Caco-2 (cell line): ENCODE data around the gene PECR. TPM values are rescaled to one million over a fixed set of nuclear protein-coding genes. Genes with fewer than 3 reads are reported as not detected.

Experiments
- BruUV-seq: library from RNA; stranded (reverse); fragments of 400-500 nt; replicated peaks from 2 replicates; lab custom pipeline; 2021; lab: Mats Ljungman, UMichigan
- CTCF ChIA-PET: fragments of 300-600 bp; sonication (Branson Sonifier 250); formaldehyde crosslinking; loops from one replicate; lab custom pipeline; 2022; ENCODE audit warnings: antibody characterized with exemption; lab: Charles Lee
- POLR2A ChIA-PET: fragments of 300-600 bp; sonication (Branson Sonifier 250); formaldehyde crosslinking; loops from one replicate; lab custom pipeline; 2022; ENCODE audit warnings: antibody characterized with exemption; lab: Charles Lee
- DNase-seq, 2 experiments: peaks; one replicate each; pipeline versions ENCODE4 v3.0.0 to v3.0.0-alpha.2; 2020 to 2022
- H3K27me3 ChIP-seq: replicated peaks from 2 replicates; pipeline ENCODE4 v1.6.0; 2011; ENCODE audit warnings: low read length; ENCODE audit not compliant: control insufficient read depth, insufficient read depth
- H3K36me3 ChIP-seq: 2 replicates; pipeline ENCODE4 v1.5.1; 2011; ENCODE audit warnings: low read length; ENCODE audit not compliant: control insufficient read depth, insufficient read depth
- H3K4me1 ChIP-seq: fragments of 250-450 bp; sonication (Bioruptor Pico); 2 replicates; pipeline ENCODE4 v1.5.1; 2020; ENCODE audit warnings: mild to moderate bottlenecking
- H3K4me3 ChIP-seq: 2 replicates; pipeline ENCODE4 v1.5.1; 2011; ENCODE audit warnings: low read depth, mild to moderate bottlenecking, control low read depth, low read length
- H3K9me3 ChIP-seq: fragments of 250-450 bp; sonication (Bioruptor Pico); 2 replicates; pipeline ENCODE4 v1.5.1; 2020; ENCODE audit warnings: mild to moderate bottlenecking, moderate library complexity
- H3K27ac Mint-ChIP-seq: one replicate; pipeline ENCODE4 v1.8.0; 2022; ENCODE audit warnings: mixed read lengths; ENCODE audit not compliant: unreplicated experiment
- H3K27me3 Mint-ChIP-seq: one replicate; pipeline ENCODE4 v1.8.0; 2022; ENCODE audit warnings: mixed read lengths; ENCODE audit not compliant: insufficient read depth, unreplicated experiment
- H3K36me3 Mint-ChIP-seq: one replicate; pipeline ENCODE4 v1.8.0; 2022; ENCODE audit warnings: mild to moderate bottlenecking, mixed read lengths; ENCODE audit not compliant: insufficient read depth, unreplicated experiment
- H3K4me1 Mint-ChIP-seq: one replicate; pipeline ENCODE4 v1.8.0; 2022; ENCODE audit warnings: low read depth, mixed read lengths; ENCODE audit not compliant: unreplicated experiment
- H3K4me3 Mint-ChIP-seq: one replicate; pipeline ENCODE4 v1.8.0; 2022; ENCODE audit warnings: mild to moderate bottlenecking, moderate library complexity, mixed read lengths; ENCODE audit not compliant: unreplicated experiment
- H3K9me3 Mint-ChIP-seq: one replicate; pipeline ENCODE4 v1.8.0; 2022; ENCODE audit warnings: mixed read lengths; ENCODE audit not compliant: unreplicated experiment
- CTCF ChIP-seq, 2 experiments: fragments of 200-600 bp in 1 of 2; IDR thresholded peaks; 1 replicate in 1 of 2; 2 replicates in 1 of 2; pipeline versions ENCODE4 v1.5.1 to v1.8.0; 2011 to 2022; ENCODE audit warnings: antibody characterized with exemption in 1 of 2, control low read depth in 1 of 2, inconsistent platforms in 1 of 2, low read depth in 1 of 2, low read length in 1 of 2, mild to moderate bottlenecking in 1 of 2, moderate library complexity in 1 of 2; ENCODE audit not compliant: insufficient read depth in 1 of 2, severe bottlenecking in 1 of 2, unreplicated experiment in 1 of 2
- intact Hi-C: fragments of 100-400 bp; cut with micrococcal nuclease; formaldehyde crosslinking; loops from one replicate; pipeline ENCODE4 v1.10.0; 2022; ENCODE audit not compliant: unreplicated experiment
- total RNA-seq: library from RNA; stranded (reverse); gene quantifications from 2 replicates; pipeline ENCODE4 v1.2.3, GENCODE V29; 2022

PECR gene
- total RNA-seq, 1 experiment from 2014 or later: 42.0 TPM

- no peaks in the 10 kb centered on the region for H3K36me3 ChIP-seq
- ChIA-PET CTCF (interaction anchor here (0.6 to 0.9 kb wide), 3 partner anchors 11 to 58 kb away, joined by 3 to 5 read pairs (median 4); no protein-coding TSS in a partner anchor), POLR2A (no interaction called here)
- Mint-ChIP-seq H3K27me3 (no peaks in the 10 kb centered on the region), H3K27ac (no peak overlapping the region), H3K4me3 (no peak overlapping the region), H3K9me3 (no peaks in the 10 kb centered on the region), H3K4me1 (peaks cover 6% of the 10 kb centered on the region), H3K36me3 (no peaks in the 10 kb centered on the region)
- no peaks in the 10 kb centered on the region for H3K9me3 ChIP-seq
- intact Hi-C loops: loop anchor here (1.0 kb wide), 1 partner anchor 15 kb away; no protein-coding TSS in a partner anchor
- DNase-seq: no peak
- no peaks in the 10 kb centered on the region for H3K27me3 ChIP-seq
- H3K4me1 ChIP-seq: peaks cover 12% of the 10 kb centered on the region
- no peak for TF ChIP-seq CTCF (IDR thresholded peaks at IDR 0.05; ENCODE audit: insufficient read depth in 1 of 2, low read depth in 1 of 2, low read length in 1 of 2, severe bottlenecking in 1 of 2, unreplicated experiment in 1 of 2)
- no peak overlapping the region for H3K4me3 ChIP-seq
- BruUV-seq: no TSS peak
Measured at GRCh38 chr2:216083464-216084281, 2.1 kb upstream of the PECR start.

GRCh38 chr2:216082805-216083204, 1.2 kb upstream of the PECR start:
- ChIA-PET POLR2A (no interaction called here), CTCF (interaction anchor here (0.7 kb wide), 1 partner anchor 12 kb away, joined by 5 read pairs; no protein-coding TSS in a partner anchor)
- peak overlapping the region; percentile 86 for H3K4me3 Mint-ChIP-seq
- intact Hi-C loops: loop anchor here (1.0 kb wide), 2 partner anchors 15 to 26 kb away; partner anchors contain the start of gene XRCC5
- Histone ChIP-seq H3K9me3 (no peaks in the 10 kb centered on the region), H3K27me3 (no peaks in the 10 kb centered on the region), H3K4me3 (no peak overlapping the region), H3K36me3 (no peaks in the 10 kb centered on the region), H3K4me1 (peaks cover 14% of the 10 kb centered on the region)
- no peaks in the 10 kb centered on the region for H3K9me3 Mint-ChIP-seq
- peaks cover 6% of the 10 kb centered on the region for H3K4me1 Mint-ChIP-seq
- H3K27me3 Mint-ChIP-seq: no peaks in the 10 kb centered on the region
- no peak for TF ChIP-seq CTCF (IDR thresholded peaks at IDR 0.05; ENCODE audit: insufficient read depth in 1 of 2, low read depth in 1 of 2, low read length in 1 of 2, severe bottlenecking in 1 of 2, unreplicated experiment in 1 of 2)
- no peak overlapping the region for H3K27ac Mint-ChIP-seq
- no TSS peak for BruUV-seq
- no peaks in the 10 kb centered on the region for H3K36me3 Mint-ChIP-seq
- no peak for DNase-seq

- CTCF ChIA-PET: interaction anchor here (0.7 kb wide), 2 partner anchors 32 to 733 kb away, joined by 3 read pairs; no protein-coding TSS in a partner anchor
- DNase-seq: no peak
- Histone ChIP-seq H3K36me3 (no peaks in the 10 kb centered on the region), H3K27me3 (no peaks in the 10 kb centered on the region), H3K9me3 (no peaks in the 10 kb centered on the region), H3K4me1 (peaks cover 14% of the 10 kb centered on the region), H3K4me3 (peak overlapping the region; percentile 98)
- no peaks in the 10 kb centered on the region for H3K27me3 Mint-ChIP-seq
- no peak overlapping the region for H3K27ac Mint-ChIP-seq
- H3K9me3 Mint-ChIP-seq: no peaks in the 10 kb centered on the region
- POLR2A ChIA-PET: interaction anchor here (1.0 to 1.1 kb wide), 2 partner anchors 24 to 32 kb away, joined by 3 to 4 read pairs; no protein-coding TSS in a partner anchor
- intact Hi-C loops: loop anchor here (1.0 kb wide), 1 partner anchor 27 kb away; the partner anchor contains the start of gene XRCC5
- no peaks in the 10 kb centered on the region for H3K36me3 Mint-ChIP-seq
- no peak for TF ChIP-seq CTCF (IDR thresholded peaks at IDR 0.05; ENCODE audit: insufficient read depth in 1 of 2, low read depth in 1 of 2, low read length in 1 of 2, severe bottlenecking in 1 of 2, unreplicated experiment in 1 of 2)
- H3K4me3 Mint-ChIP-seq: peak overlapping the region; percentile 86
- TSS peak; percentile 75 for BruUV-seq
- H3K4me1 Mint-ChIP-seq: peaks cover 6% of the 10 kb centered on the region
Measured at GRCh38 chr2:216082117-216082711, 605 bp upstream of the PECR start.
